ENCODE measurements around the gene UBE2R2.
"Not testable (repeated sequence)": the region's sequence is repeated elsewhere in the genome, so short reads cannot be mapped to it uniquely, and the experiment has no call there.

Gene UBE2R2

GRCh38 chr9:33799928-33800704 lies 16.8 kb upstream of the UBE2R2 start:
- DNase-seq: no peak

- no peak for DNase-seq
Measured at GRCh38 chr9:33800886-33801285, 16.1 kb upstream of the UBE2R2 start.

- not testable (repeated sequence) for DNase-seq
Measured at GRCh38 chr9:33801943-33802500, 14.9 kb upstream of the UBE2R2 start.

GRCh38 chr9:33804196-33804595 lies 12.8 kb upstream of the UBE2R2 start:
- DNase-seq: not testable (repeated sequence)

- not testable (repeated sequence) for DNase-seq
Measured at GRCh38 chr9:33807156-33807555, 9.8 kb upstream of the UBE2R2 start.

- not testable (repeated sequence) for DNase-seq
Measured at GRCh38 chr9:33808979-33809322, 8.0 kb upstream of the UBE2R2 start.

- no peak for DNase-seq
Measured at GRCh38 chr9:33809506-33809905, 7.5 kb upstream of the UBE2R2 start.

- peak; percentile 74 for DNase-seq
Measured at GRCh38 chr9:33813712-33814641, 3.0 kb upstream of the UBE2R2 start.

- DNase-seq: no peak
Measured at GRCh38 chr9:33815781-33816180, 1.2 kb upstream of the UBE2R2 start.

GRCh38 chr9:33817327-33818166 lies 587 bp downstream of the UBE2R2 start:
- DNase-seq: peak; percentile 67

- DNase-seq: peak; percentile 52
Measured at GRCh38 chr9:33818167-33818846, 1.3 kb downstream of the UBE2R2 start.

GRCh38 chr9:33818847-33819500 lies 2.0 kb downstream of the UBE2R2 start:
- no peak for DNase-seq

- no peak for DNase-seq
Measured at GRCh38 chr9:33820231-33820745, 3.3 kb downstream of the UBE2R2 start.

GRCh38 chr9:33823801-33824200 lies 6.8 kb downstream of the UBE2R2 start:
- no peak for DNase-seq

GRCh38 chr9:33827285-33827684 lies 10.3 kb downstream of the UBE2R2 start:
- not testable (repeated sequence) for DNase-seq

GRCh38 chr9:33829641-33830230 lies 12.8 kb downstream of the UBE2R2 start:
- DNase-seq: not testable (repeated sequence)

- DNase-seq: no peak
Measured at GRCh38 chr9:33835625-33836260, 18.8 kb downstream of the UBE2R2 start.

GRCh38 chr9:33836261-33836660 lies 19.3 kb downstream of the UBE2R2 start:
- DNase-seq: peak; percentile 5

GRCh38 chr9:33837138-33837537 lies 20.2 kb downstream of the UBE2R2 start:
- no peak for DNase-seq

- no peak for DNase-seq
Measured at GRCh38 chr9:33840381-33840780, 23.4 kb downstream of the UBE2R2 start.
